Measurements from ENCODE around the gene GDA.
A peak's percentile ranks its signal among the peaks of the same experiment; 100 is the strongest.

The GDA gene

DNA sequence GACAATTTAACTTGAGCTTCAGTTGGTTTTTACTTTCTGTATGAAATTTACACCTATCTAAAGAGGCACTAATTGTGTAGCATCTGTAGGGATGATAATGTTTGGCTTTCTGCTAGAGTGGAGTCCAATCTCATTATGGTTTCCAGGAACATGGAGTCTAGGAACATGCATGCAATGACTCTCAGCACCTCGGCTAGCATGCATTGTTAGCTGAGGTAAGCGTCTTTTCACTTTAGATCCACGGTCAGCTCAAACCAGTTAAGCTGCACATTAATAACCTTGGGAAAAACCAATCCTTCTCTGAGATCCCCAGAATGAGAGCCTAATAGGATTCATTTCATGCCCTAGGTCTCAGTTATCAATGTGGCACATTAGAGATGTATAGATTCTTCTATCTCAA is 7.8 kb upstream of the GDA start:
- no peak overlapping the region for H3K27ac ChIP-seq
- H3K9me3 ChIP-seq (ENCODE audit: severe bottlenecking): no peaks in the 10 kb centered on the region
- H3K4me3 ChIP-seq (ENCODE audit: low read depth, low read length): no peak overlapping the region
- H3K36me3 ChIP-seq: no peaks in the 10 kb centered on the region
- no peaks in the 10 kb centered on the region for H3K27me3 ChIP-seq (ENCODE audit: insufficient read depth, low read depth, severe bottlenecking)
- TF ChIP-seq CTCF (IDR thresholded peaks at IDR 0.05; ENCODE audit: low read depth, low read length): no peak
- DNase-seq: peak; percentile 65

DNA sequence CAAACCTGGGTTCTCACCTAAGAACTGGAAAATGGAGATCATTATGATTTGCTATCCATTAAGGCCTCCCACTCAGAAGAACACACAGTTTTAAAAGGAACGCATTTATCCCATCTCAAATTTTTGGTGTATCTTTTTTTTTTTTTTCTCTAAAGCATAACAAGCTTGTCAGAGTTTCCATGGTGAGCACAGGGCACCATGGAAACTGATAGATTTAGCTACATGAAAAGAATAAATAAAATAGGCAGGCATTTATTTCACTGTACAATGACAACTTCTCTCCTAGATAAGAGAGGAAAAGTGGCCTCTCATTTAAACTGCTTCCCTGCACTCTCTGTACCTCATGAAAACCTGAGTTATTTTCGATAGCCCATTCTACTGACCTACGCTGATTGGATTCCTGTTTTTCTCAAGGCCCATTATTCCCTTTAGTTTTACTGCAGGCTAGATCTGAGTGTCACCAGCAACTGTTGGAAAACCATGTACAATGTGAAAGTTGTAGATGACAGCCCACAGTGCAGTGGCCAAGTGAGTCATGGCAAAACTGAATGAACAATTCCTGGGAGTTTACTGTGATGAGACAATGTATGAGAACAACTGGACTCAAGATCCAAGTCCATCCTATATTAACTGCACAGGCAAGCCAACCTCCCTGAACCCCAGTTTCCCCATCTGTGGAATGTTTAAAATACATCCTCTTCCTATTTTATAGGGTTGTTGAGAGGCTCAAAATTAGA is 4.3 kb upstream of the GDA start:
- Histone ChIP-seq H3K27me3 (ENCODE audit: insufficient read depth, low read depth, severe bottlenecking) (peaks cover 10% of the 10 kb centered on the region), H3K27ac (no peak overlapping the region), H3K9me3 (ENCODE audit: severe bottlenecking) (no peaks in the 10 kb centered on the region), H3K4me3 (ENCODE audit: low read depth, low read length) (no peak overlapping the region), H3K36me3 (no peaks in the 10 kb centered on the region)
- DNase-seq: no peak
- no peak for TF ChIP-seq CTCF (IDR thresholded peaks at IDR 0.05; ENCODE audit: low read depth, low read length)

- Histone ChIP-seq H3K4me3 (ENCODE audit: low read depth, low read length) (no peak overlapping the region), H3K27ac (no peak overlapping the region), H3K9me3 (ENCODE audit: severe bottlenecking) (no peaks in the 10 kb centered on the region), H3K27me3 (ENCODE audit: insufficient read depth, low read depth, severe bottlenecking) (peaks cover 10% of the 10 kb centered on the region), H3K36me3 (no peaks in the 10 kb centered on the region)
- no peak for TF ChIP-seq CTCF (IDR thresholded peaks at IDR 0.05; ENCODE audit: low read depth, low read length)
- DNase-seq: no peak
These were observed 3.3 kb upstream of the GDA start for GRCh38 chr9:72145733-72146505.

- no peak for TF ChIP-seq CTCF (IDR thresholded peaks at IDR 0.05; ENCODE audit: low read depth, low read length)
- H3K27ac ChIP-seq: no peak overlapping the region
- H3K4me3 ChIP-seq (ENCODE audit: low read depth, low read length): no peak overlapping the region
- H3K9me3 ChIP-seq (ENCODE audit: severe bottlenecking): no peaks in the 10 kb centered on the region
- H3K27me3 ChIP-seq (ENCODE audit: insufficient read depth, low read depth, severe bottlenecking): peaks cover 10% of the 10 kb centered on the region
- no peaks in the 10 kb centered on the region for H3K36me3 ChIP-seq
- DNase-seq: no peak
These were observed 1.6 kb upstream of the GDA start for GRCh38 chr9:72147676-72148075.

DNA sequence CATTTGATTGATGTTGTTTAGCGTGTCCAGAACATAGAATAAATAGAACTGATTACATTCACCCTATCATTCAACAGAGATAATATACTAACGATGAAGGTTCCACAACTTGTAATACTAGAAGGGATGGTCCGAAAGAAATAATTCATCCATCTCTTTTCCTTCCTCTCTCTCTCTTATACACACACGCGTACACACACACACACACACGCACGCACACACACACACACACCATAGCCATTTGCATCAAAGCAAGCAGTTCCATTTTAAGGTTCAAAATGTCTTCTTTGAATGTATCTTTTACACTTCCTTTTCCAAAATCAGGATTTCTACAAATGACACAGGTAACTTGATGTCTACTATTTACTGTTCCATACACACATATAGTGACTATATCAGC is 887 bp downstream of the GDA start:
- no peak for DNase-seq
- H3K27ac ChIP-seq: no peak overlapping the region
- H3K36me3 ChIP-seq: no peaks in the 10 kb centered on the region
- H3K4me3 ChIP-seq (ENCODE audit: low read depth, low read length): no peak overlapping the region
- H3K9me3 ChIP-seq (ENCODE audit: severe bottlenecking): no peaks in the 10 kb centered on the region
- no peak for TF ChIP-seq CTCF (IDR thresholded peaks at IDR 0.05; ENCODE audit: low read depth, low read length)
- H3K27me3 ChIP-seq (ENCODE audit: insufficient read depth, low read depth, severe bottlenecking): peaks cover 10% of the 10 kb centered on the region
